Activated T-cell treated with anti-CD3 and anti-CD28 coated beads for 24 hours (primary cell): ENCODE data around the gene HNMT.
"Not testable (repeated sequence)": the region's sequence is repeated elsewhere in the genome, so short reads cannot be mapped to it uniquely, and the experiment has no call there.

Experiments used
- DNase-seq: peaks from one replicate; pipeline ENCODE4 v3.0.0-alpha.2; 2020; ENCODE audit warnings: low read depth

HNMT gene

GRCh38 chr2:137975280-137976271 is 11.3 kb downstream of the HNMT start:
- no peak for DNase-seq

- no peak for DNase-seq
Measured at GRCh38 chr2:137976274-137976673, 12.0 kb downstream of the HNMT start.

GRCh38 chr2:137977790-137978189 is 13.5 kb downstream of the HNMT start:
- DNase-seq: no peak

GRCh38 chr2:137980459-137980858 is 16.2 kb downstream of the HNMT start:
- DNase-seq: no peak

GRCh38 chr2:137981112-137981656 is 16.9 kb downstream of the HNMT start:
- no peak for DNase-seq

GRCh38 chr2:137983581-137983980 is 19.3 kb downstream of the HNMT start:
- DNase-seq: no peak

- no peak for DNase-seq
Measured at GRCh38 chr2:137986268-137986667, 22.0 kb downstream of the HNMT start.

GRCh38 chr2:137987011-137987410 is 22.7 kb downstream of the HNMT start:
- DNase-seq: no peak

GRCh38 chr2:137991078-137991477 is 26.8 kb downstream of the HNMT start:
- no peak for DNase-seq

- no peak for DNase-seq
Measured at GRCh38 chr2:137992039-137992646, 27.9 kb downstream of the HNMT start.

- DNase-seq: not testable (repeated sequence)
Measured at GRCh38 chr2:137993715-137994476, 29.6 kb downstream of the HNMT start.

- DNase-seq: not testable (repeated sequence)
Measured at GRCh38 chr2:137995368-137995767, 31.1 kb downstream of the HNMT start.

GRCh38 chr2:137996158-137996557 is 31.9 kb downstream of the HNMT start:
- not testable (repeated sequence) for DNase-seq

GRCh38 chr2:137997733-137998132 is 33.5 kb downstream of the HNMT start:
- no peak for DNase-seq

- no peak for DNase-seq
Measured at GRCh38 chr2:137998503-137998902, 34.2 kb downstream of the HNMT start.

GRCh38 chr2:137999273-137999672 is 35.0 kb downstream of the HNMT start:
- no peak for DNase-seq

- DNase-seq: no peak
Measured at GRCh38 chr2:138000009-138000408, 35.7 kb downstream of the HNMT start.

GRCh38 chr2:138000796-138001195 is 36.5 kb downstream of the HNMT start:
- no peak for DNase-seq

- DNase-seq: no peak
Measured at GRCh38 chr2:138003411-138003810, 39.1 kb downstream of the HNMT start.

- no peak for DNase-seq
Measured at GRCh38 chr2:138007431-138007830, 43.2 kb downstream of the HNMT start.

GRCh38 chr2:138009622-138010021 is 45.3 kb downstream of the HNMT start:
- DNase-seq: no peak

GRCh38 chr2:138010890-138011289 is 46.6 kb downstream of the HNMT start:
- no peak for DNase-seq
